ENCODE results near the gene PPP1R18. TPM values are rescaled to one million over a fixed set of nuclear protein-coding genes. Genes with fewer than 3 reads are reported as not detected.

Gene PPP1R18
- 305 and 322 TPM in 2 replicates for total RNA-seq

DNA sequence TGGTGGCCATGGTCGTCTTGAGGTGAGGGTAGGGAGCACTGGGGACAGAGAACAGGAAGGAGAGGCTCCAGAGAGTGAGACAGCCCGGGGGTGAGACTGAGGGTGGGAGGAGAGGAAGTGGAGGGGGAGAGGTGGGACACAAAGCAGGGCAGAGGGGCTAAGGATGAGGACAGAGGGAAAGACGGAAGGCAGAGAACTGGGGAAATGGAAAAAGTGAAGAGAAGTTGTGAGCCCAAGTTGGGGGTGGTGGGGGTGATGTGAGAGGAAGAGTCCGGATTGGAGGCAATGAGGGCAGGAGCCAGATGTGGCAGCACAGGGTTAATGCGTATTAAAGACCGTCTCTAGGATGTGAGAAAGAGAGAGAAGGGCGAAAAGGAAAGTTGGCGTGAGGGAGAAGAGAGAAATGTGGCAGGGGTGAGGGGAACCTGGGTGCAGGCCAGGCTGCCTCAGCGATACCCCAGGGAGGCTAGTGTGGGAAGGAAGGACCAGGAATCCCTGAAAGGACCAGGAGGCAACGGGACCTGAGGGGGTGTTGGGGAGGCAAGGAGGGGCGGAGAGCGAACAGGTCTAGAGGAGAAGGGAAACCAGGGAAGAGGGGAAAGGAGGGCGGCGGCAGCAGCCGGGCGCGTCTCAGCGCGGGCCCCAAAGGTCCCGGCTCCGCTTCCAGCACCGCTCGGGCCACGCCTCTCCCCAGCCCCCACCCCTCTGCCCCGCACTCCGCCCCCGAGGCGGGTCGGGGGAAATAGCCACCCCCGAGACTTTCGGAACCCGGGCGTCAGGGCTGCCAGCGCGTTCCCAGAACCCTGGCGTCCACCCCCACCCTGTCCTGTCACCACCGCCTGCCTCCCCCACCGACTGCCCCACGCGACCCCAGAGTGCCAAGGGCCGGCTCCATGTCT, at the start of gene PPP1R18:
TSS of gene PPP1R18 (minus strand) at position 637 of the 899 bp plus-strand sequence. CDS start at position 10, 627 bp downstream.
- intact Hi-C loops (cut with micrococcal nuclease) = loop anchor here (1.0 kb wide), 2 partner anchors 39 to 69 kb away; partner anchors contain the start of genes C6orf136, MRPS18B and PPP1R10

DNA sequence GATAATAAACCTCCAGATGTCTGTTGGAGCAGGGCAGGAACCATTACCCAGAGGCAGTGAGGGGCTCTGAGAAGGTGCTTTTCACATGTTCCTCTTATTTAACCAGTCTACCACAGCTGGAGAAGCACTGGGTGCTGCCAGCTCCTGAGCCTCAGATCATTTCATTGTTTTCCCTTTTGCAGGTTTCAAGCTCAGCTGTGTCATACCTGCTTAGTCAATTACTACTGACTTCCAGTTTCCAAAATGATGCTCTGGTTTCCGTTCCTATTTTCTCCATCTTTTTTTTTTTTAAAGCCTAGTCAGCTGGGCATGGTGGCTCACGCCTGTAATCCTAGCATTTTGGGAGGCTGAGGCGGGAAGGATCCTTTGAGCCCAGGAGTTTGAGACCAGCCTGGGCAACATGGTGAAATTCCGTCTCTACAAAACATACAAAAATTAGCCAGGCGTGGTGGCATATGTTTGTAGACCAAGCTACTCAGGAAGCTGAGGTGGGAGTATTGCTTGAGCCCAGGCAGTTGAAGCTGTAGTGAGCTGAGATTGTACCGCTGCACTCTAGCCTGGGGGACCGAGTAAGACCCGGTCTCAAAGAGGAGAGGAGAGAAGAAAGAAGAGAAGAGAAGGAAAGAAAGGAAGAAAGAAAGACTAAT, 49.3 kb upstream of the PPP1R18 start:
- intact Hi-C loops (cut with micrococcal nuclease) = loop anchor here (2.0 to 5.0 kb wide), 3 partner anchors 81 to 523 kb away; partner anchors contain the start of genes DDR1 and TRIM26

DNA sequence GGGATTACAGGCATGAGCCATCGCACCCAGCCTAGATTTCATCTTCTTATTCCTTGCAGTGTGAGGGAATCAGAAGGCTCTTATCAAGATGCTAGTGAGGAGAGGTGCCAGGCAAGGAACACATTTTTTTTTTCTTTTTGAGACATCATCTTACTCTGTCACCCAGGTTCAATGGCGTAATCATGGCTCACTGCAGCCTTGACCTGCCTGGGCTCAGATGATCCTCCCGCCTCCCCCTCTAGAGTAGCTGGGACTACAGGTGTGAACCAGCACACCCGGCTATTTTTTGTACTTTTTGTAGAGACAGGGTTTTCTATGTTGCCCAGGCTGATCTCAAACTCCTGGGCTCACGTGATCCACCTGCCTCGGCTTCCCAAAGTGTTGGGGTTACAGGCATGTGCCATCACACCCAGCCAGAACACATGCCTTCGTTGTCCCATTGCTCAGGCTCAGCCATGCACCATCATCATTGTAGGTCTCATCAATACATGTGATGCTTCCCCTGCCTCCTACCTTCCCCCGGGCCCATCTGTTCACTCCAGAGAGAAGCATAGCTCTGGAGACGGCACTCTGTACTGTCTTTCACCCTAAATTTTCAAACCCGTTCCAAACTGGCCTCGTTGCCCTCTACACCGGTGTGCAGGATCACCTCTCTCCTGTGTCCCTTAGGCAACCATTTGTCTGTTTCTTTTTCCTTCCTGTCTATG, 45.9 kb upstream of the PPP1R18 start:
- intact Hi-C loops (cut with micrococcal nuclease) = no loop called here

DNA sequence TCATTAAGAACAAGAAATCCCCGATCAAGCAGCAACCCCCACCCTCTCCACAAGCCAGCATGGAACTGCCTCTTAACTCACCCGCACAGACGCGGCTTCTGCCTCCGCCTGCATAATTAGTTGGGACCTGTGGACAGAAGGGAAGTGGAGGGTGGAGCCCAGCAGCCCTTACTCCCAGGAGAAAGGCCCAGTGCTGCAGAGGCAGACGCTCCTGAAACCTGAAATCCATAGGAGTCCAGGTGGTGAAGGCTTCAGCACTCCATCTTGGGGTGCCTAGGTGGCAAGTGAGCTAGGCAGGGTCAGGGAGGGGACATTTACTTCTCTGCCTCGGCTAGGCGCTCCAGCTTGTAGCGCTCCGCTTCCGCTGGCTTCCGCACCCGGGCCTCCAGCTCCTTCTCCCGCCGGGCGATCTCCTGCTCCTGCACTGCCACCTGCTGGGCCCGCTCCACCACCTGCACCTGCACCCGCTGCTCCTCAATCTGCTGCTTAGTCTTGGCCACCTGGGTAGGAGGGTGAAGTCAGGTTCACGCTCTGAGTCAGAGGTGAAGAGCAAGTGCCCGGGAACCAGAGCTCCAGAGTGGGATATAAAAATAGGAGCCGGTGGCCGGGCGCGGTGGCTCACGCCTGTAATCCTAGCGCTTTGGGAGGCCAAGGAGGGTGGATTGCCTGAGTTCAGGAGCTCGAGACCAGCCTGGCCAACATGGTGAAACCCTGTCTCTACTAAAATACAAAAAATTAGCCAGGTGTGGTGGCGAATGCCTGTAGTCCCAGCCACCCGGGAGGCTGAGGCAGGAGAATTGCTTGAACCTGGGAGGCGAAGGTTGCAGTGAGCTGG, 44.4 kb upstream of the PPP1R18 start:
- intact Hi-C loops (cut with micrococcal nuclease) = loop anchor here (1.0 to 2.0 kb wide), 3 partner anchors 9 to 190 kb away; partner anchors contain the start of gene ATAT1

- intact Hi-C loops (cut with micrococcal nuclease) = loop anchor here (10.0 kb wide), 1 partner anchor 763 kb away; no protein-coding TSS in a partner anchor
Observed at GRCh38 chr6:30727920-30728553, 41.6 kb upstream of the PPP1R18 start.

- intact Hi-C loops (cut with micrococcal nuclease) = loop anchor here (10.0 kb wide), 1 partner anchor 762 kb away; no protein-coding TSS in a partner anchor
Observed at GRCh38 chr6:30726506-30727413, 40.3 kb upstream of the PPP1R18 start.

- intact Hi-C loops (cut with micrococcal nuclease) = loop anchor here (10.0 kb wide), 1 partner anchor 761 kb away; no protein-coding TSS in a partner anchor
Observed at GRCh38 chr6:30725713-30726505, 39.5 kb upstream of the PPP1R18 start.

- intact Hi-C loops (cut with micrococcal nuclease) = loop anchor here (10.0 kb wide), 1 partner anchor 760 kb away; no protein-coding TSS in a partner anchor
Observed at GRCh38 chr6:30724906-30725667, 38.6 kb upstream of the PPP1R18 start.

- intact Hi-C loops (cut with micrococcal nuclease) = loop anchor here (2.0 to 10.0 kb wide), 2 partner anchors 181 to 759 kb away; no protein-coding TSS in a partner anchor
Observed at GRCh38 chr6:30723843-30724741, 37.6 kb upstream of the PPP1R18 start.

DNA sequence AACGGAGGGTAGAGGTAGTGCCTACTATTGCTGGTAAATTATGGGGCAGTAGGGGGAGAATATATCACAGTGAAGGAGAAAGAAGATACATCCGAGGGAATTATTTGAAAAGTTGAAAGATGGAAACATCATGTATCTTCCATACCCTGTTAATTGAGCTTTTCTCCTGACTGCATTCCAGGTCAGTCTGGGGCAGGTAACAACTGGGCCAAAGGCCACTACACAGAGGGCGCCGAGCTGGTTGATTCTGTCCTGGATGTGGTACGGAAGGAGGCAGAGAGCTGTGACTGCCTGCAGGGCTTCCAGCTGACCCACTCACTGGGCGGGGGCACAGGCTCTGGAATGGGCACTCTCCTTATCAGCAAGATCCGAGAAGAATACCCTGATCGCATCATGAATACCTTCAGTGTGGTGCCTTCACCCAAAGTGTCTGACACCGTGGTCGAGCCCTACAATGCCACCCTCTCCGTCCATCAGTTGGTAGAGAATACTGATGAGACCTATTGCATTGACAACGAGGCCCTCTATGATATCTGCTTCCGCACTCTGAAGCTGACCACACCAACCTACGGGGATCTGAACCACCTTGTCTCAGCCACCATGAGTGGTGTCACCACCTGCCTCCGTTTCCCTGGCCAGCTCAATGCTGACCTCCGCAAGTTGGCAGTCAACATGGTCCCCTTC, 36.9 kb upstream of the PPP1R18 start:
- intact Hi-C loops (cut with micrococcal nuclease) = loop anchor here (2.0 to 10.0 kb wide), 2 partner anchors 180 to 758 kb away; no protein-coding TSS in a partner anchor

DNA sequence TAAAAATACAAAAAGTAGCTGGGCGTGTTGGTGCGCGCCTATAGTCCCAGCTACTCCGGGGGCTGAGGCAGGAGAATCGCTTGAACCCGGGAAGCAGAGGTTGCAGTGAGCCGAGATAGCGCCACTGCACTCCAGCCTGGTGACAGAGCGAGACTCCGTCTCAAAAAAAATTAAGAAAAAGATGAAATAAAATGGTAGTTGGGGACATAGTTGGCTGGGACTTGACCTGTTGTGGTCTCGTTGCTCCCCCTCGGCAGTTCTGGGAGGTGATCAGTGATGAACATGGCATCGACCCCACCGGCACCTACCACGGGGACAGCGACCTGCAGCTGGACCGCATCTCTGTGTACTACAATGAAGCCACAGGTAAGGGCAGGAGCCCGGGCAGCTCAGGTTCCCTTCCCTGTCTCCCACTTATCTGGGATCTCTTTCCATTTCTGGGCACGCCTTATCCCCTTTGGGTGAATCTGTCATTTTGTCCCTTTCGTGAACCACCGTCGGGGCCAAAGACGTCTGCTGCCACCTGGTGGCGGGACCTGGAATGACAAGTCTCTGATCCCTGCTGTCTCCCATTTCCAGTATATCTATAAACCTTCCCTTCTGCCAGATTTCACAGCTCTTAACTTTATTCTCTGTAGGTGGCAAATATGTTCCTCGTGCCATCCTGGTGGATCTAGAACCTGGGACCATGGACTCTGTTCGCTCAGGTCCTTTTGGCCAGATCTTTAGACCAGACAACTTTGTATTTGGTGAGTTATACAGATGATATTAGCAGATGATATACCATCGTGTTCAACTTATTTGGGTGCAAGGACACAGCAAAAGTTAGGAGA, 36.1 kb upstream of the PPP1R18 start:
- intact Hi-C loops (cut with micrococcal nuclease) = loop anchor here (1.0 to 10.0 kb wide), 5 partner anchors 9 to 758 kb away; partner anchors contain the start of gene FLOT1

DNA sequence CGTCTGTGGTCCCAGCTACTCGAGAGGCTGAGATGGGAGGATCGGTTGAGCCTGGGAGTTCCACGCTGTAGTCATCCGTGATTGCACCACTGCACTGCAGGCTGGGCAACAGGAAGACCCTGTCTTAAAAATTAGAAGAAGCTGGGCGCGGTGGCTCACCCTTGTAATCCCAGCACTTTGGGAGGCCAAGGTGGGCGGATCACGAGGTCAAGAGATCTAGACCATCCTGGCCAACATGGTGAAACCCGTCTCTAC, 35.5 kb upstream of the PPP1R18 start:
- intact Hi-C loops (cut with micrococcal nuclease) = loop anchor here (1.0 to 10.0 kb wide), 5 partner anchors 9 to 757 kb away; partner anchors contain the start of gene FLOT1

DNA sequence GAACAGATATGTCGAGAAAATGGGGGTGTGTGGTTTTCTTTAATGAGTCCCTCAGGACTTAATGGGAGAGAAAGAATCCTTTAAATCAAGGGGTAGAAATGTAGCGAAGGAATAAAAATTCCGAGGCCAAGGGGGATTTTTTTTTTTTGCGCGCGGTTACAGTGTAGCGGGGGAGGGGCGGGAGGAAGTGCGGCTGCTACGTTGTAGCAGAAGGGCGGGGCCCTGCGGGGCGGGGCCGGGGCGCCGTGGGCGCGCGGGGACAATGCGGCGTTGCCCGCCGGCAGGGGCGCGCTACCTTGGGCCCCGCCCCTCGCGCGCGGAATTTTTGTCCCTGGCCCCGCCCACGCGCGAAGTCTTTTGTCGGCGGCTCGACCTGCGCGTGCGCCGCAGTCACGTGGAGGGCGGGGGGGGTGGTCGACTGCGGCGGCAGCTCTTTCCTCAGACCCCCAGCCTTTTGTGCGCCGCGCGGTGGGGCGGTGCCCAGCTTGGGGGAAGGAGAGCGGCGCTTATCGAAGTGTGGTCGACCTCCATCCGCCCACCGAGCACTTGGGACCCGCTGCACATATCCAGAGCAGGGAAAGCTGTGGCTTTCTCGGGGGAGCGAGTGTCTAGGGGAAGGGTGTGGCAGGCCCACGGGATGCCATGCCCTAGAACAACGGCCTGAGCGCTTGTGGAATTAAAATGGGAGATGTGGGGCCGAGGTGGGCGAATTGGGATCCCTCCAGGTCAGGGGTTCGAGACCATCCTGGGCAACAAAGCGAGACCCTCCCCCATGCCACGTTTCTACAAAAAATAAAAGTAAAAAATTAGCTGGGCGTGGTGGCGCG, 35.0 kb upstream of the PPP1R18 start:
- intact Hi-C loops (cut with micrococcal nuclease) = loop anchor here (1.0 to 10.0 kb wide), 10 partner anchors 10 to 825 kb away; partner anchors contain the start of genes ABCF1, ATP6V1G2, FLOT1 and NFKBIL1

All from T-helper 1 cell treated with Interleukin-12 subunit alpha and Interleukin-12 subunit beta and Interleukin-4 antibody, amounts not matched to agents 30 ng/mL and 1 ng/mL, for 36 hours (primary cell).